SK-N-MC (cell line): ENCODE results near the gene JMJD8.

ENCODE experiments used
- EZH2 ChIP-seq: fragments of 200-600 bp; sonication (generic); IDR thresholded peaks from one replicate; pipeline ENCODE4 v1.6.1; 2017; ENCODE audit warnings: antibody characterized with exemption
- FOXP2 ChIP-seq: optimal IDR thresholded peaks from 2 replicates; pipeline ENCODE3; 2011; ENCODE audit warnings: mild to moderate bottlenecking, moderate library complexity; ENCODE audit not compliant: insufficient read depth; ENCODE audit errors: extremely low read length, control extremely low read depth
- POLR2AphosphoS5 ChIP-seq: IDR thresholded peaks from 2 replicates; pipeline ENCODE4 v1.6.1; 2012; ENCODE audit warnings: mild to moderate bottlenecking, low read depth, low read length, borderline replicate concordance

DNA sequence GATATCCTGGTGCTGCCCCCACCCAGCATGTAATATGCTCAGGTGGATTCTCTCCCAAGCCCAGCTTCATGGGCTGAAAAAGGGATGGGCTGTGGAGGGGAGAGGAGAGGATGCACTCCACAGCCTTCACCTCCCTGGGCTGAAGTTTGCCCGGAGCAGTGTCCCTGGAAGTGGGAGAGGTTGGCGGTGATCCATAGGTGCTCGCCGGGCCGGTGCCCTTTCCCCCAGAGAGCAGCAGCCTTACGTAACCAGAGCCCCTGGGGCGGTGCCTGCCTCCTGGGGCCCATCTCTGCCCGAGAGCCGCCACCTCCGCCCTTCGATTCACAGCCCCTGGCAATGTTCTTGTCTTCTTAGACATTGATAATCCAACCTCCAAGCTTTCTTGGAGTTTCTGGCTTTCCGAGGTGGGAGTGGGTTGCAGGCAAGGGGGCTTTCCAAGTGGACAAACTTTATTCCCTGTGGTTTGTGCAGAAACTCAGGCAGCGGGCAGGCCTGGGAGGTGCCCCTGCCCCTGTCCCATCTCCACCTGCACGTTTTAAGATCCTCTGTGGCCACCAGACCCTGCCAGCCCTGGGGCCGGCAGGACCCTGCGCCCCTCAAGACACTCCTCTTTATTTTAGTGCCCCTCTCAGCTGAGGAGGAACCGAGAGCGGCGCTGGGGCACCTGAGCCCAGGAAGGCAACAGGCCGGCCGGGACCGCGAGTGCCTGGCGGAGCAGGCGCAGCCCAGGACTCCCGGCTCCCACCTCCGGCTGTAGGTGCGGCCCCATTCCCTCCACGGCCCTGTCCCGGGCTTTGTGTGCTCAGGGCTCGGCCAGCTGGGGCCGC lies 38.1 kb downstream of the JMJD8 start:
- TF ChIP-seq POLR2AphosphoS5: no peak
- no peak for TF ChIP-seq EZH2
- TF ChIP-seq FOXP2: no peak
